Activated naive CD4-positive, alpha-beta T cell (primary cell): ENCODE measurements around the gene ARHGAP10.
"Not testable (repeated sequence)": the region's sequence is repeated elsewhere in the genome, so short reads cannot be mapped to it uniquely, and the experiment has no call there.

ENCODE experiments used
- DNase-seq, 4 experiments: peaks; one replicate each; lab custom pipeline; 2025; lab: John Stamatoyannopoulos, UW

ARHGAP10 gene

GRCh38 chr4:148068065-148068911 is 336.4 kb downstream of the ARHGAP10 start:
- DNase-seq = no peak

GRCh38 chr4:148069086-148069894 is 337.4 kb downstream of the ARHGAP10 start:
- no peak for DNase-seq

- no peak for DNase-seq
Measured at GRCh38 chr4:148069895-148070178, 337.9 kb downstream of the ARHGAP10 start.

- no peak for DNase-seq
Measured at GRCh38 chr4:148071009-148071408, 339.1 kb downstream of the ARHGAP10 start.

- DNase-seq = no peak
Measured at GRCh38 chr4:148072789-148073188, 340.9 kb downstream of the ARHGAP10 start.

DNA sequence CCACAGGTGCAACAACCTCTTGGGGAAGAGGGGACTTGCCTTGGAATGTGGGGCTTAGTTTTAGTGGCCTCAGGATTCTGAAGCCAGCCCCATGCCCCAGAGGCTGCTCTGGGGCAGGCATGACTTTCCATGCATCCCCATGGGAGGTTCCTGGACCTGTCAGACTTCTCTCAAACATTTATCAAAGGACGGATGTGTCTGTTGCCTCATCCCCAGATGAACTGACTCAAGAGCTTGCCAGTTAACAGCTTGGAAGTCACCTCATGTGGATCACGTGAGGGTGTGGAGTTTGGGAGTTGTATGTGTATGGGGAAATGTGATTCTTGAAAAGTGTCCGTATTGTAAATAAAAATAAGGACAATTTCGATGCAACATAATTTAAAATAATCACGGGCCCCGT is 341.5 kb downstream of the ARHGAP10 start:
- no peak for DNase-seq

DNA sequence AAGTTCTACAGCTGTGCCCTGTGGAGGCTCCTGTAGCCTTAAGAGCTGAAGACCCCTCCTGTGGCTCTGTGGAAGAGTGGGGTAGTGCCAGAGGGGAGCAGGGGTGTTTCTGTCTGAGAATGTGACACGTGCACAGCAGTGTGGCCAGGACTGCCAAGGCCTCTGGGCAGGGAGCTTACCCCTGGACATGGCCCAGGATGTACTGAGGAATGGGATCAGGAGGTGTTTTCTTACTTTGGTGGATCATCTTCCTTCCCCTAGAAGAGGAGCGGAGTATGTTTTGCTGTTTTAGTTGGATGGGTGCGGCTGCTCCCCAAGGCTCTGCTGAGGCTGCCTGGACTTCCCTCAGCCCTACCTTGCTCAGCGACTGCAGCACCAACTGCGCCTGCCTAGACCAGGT is 342.6 kb downstream of the ARHGAP10 start:
- DNase-seq = no peak

DNA sequence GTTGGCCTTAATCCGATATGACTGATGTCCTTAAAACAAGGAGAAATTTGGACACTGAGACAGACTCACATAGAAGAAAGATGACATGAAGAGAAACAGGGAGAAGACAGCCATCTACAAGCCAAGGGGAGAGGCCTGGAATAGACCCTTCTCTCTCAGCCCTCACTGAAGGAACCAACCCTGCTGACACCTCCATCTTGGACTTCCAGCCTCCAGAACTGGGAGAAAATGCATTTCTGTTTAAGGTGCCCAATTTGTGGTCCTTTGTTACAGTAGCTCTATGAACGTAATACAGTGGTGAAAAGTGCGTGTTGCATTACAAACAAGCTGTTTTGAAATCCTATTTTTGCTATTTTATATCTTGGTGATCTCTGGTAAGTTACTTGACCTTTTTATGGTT is 343.6 kb downstream of the ARHGAP10 start:
- no peak for DNase-seq

GRCh38 chr4:148076964-148077363 is 345.1 kb downstream of the ARHGAP10 start:
- no peak for DNase-seq

GRCh38 chr4:148077581-148077980 is 345.7 kb downstream of the ARHGAP10 start:
- DNase-seq = no peak

DNA sequence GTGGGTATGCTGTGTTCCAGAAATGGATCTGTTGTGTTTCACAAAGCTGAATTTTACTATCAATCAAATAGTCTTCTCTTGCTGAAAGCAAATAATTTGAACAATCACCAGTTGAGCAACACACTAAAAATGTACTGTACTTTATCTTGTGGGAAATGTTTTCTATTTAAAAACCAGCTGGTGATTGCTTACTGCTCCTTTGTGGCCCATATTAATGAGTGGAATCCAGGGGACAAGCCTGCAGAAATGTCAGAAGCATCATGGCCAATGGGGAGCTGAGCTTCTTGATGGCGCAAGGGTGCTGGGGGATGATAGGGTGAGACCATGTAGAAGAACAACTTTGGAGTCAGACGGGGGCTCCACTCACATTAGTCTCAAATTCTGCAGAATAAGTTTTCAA is 346.2 kb downstream of the ARHGAP10 start:
- no peak for DNase-seq

DNA sequence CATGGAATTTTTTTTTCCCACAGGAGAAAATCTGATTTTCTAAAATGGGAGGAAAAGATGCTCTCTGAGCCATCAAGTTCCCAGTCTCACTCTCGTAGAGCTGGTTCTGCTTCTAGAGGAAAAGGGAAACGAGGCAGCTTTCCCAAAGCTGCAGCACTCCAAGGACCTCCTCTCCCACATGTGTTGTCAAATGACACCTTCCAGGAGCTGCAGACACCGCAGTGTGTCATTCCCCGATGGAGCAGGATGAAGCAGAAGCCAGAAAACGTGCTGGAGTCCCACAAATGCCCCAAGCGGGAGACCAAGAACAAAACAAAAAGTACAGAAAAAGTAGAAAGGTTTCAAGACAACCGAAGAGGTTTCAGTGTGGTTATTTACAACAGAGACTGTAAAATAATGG is 348.1 kb downstream of the ARHGAP10 start:
- DNase-seq = no peak

- no peak for DNase-seq
Measured at GRCh38 chr4:148081267-148081666, 349.4 kb downstream of the ARHGAP10 start.

GRCh38 chr4:148081745-148082144 is 349.9 kb downstream of the ARHGAP10 start:
- no peak for DNase-seq

- not testable (repeated sequence) for DNase-seq
Measured at GRCh38 chr4:148083073-148083472, 351.2 kb downstream of the ARHGAP10 start.

GRCh38 chr4:148089624-148090023 is 357.7 kb downstream of the ARHGAP10 start:
- DNase-seq = no peak

- no peak for DNase-seq
Measured at GRCh38 chr4:148090029-148090428, 358.1 kb downstream of the ARHGAP10 start.

DNA sequence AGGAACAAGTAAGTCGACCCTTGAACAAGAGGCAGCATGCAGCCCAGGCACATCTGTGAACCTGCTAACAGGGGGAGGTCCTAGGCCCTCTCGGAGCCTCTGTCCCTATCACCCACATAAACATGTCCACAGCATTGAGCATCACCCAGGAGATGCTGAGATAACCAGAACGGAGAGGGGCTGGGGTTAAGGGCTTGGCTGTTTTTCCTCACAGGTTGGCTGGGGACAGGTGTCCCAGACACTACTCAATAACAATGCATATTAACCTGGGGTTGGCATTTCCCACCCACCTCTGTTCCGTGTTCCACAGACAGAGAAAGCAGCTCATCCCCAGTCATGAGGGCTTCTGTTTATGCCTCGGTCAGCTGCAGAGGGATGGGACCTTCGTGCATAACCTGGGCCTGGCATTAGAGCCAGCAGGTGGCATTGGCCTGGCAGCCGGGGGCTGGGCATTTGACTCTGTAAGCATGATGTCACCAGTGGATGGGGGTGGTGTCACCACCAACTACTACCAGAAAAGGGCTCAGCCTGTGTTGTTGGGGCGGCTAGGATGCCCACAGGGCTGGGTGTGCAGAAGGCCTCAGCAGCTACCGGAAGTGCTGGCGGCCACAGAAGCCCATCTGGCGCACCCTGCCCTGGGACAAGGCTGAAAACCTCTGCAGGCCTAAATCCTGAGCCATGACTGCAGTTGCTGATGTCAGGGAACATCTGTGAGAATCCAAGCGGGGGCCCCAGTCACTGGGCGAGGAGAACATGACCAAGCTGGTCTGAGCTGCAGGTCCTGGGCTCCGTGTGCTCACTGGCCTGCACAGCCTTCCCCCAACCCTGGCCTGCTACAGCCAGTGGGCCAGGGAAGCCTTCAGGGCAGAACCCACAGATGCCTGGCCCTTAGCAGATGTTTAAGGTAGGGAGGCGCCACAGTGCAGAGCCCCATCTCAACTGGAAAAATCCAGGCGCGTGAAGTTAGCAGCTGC is 358.9 kb downstream of the ARHGAP10 start:
- no peak for DNase-seq

DNA sequence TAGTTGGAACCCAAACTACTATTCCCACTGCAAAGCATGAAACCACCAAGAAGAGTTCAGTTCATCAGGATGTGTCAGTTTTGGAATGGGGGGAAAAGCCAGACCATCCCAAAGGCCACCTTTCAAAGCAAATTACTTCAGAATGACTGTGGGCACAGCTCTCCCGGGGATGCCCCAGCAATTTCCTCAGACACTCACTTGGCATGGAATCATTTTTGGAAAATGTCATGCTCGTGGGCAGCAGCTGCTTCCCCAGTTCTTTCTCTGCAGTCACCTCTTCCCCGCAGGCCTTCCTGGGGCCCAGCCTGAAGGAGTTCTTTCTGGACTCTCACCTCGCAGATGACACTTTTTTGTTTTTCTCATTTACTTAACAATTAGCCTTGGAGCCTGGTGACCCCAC is 360.0 kb downstream of the ARHGAP10 start:
- DNase-seq = no peak

- DNase-seq = no peak
Measured at GRCh38 chr4:148092316-148093014, 360.6 kb downstream of the ARHGAP10 start.

DNA sequence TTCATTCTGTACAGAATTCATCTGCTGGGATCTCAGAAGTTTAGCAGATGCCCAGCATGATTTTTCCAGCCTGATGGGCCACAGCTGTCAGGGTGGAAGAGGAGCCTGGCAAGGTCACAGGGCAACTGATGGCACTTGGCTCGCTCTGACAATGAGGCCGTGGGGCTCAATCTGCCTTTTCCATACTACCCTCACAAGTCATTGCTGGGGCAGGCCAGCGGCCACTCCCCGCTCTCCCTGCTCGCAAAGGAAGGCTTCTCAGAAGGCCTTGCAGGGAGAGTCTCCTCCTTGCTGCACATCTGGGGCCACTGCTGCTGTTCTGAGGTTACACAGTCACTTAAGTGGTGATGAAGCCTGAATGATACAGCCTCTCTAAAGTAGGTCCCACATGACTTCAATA is 361.2 kb downstream of the ARHGAP10 start:
- no peak for DNase-seq

GRCh38 chr4:148094149-148094548 is 362.3 kb downstream of the ARHGAP10 start:
- DNase-seq = no peak
